SK-N-SH treated with all-trans-retinoic acid at 6 μM for 48 hours (cell line): Measurements from ENCODE around the gene GAD1.

Experiments used
- ATAC-seq: fragments of 200-7000 bp; cut with Tn5 transposase; 3 replicates; pipeline ENCODE4 v1.9.1; 2020; ENCODE audit warnings: mild to moderate bottlenecking, moderate library complexity
- ARNTL ChIP-seq: fragments of 450-650 bp; formaldehyde crosslinking; IDR thresholded peaks from 2 replicates; pipeline ENCODE4 v1.5.0; 2020; ENCODE audit warnings: low read depth, mild to moderate bottlenecking, moderate library complexity, borderline replicate concordance
- BACH2 ChIP-seq: fragments of 250-450 bp; sonication (Bioruptor Pico); IDR thresholded peaks from 2 replicates; pipeline ENCODE4 v1.9.0; 2021; ENCODE audit warnings: mild to moderate bottlenecking, borderline replicate concordance
- CREB5 ChIP-seq: fragments of 250-450 bp; sonication (Bioruptor Pico); IDR thresholded peaks from 2 replicates; pipeline ENCODE4 v1.5.1; 2020; ENCODE audit warnings: low read depth, mild to moderate bottlenecking, moderate library complexity
- ESRRG ChIP-seq: fragments of 250-450 bp; sonication (Bioruptor Pico); IDR thresholded peaks from 2 replicates; pipeline ENCODE4 v1.6.1; 2021; ENCODE audit warnings: mild to moderate bottlenecking
- GLIS3 ChIP-seq: fragments of 250-450 bp; sonication (Bioruptor Pico); IDR thresholded peaks from 2 replicates; pipeline ENCODE4 v1.5.0; 2020; ENCODE audit warnings: mild to moderate bottlenecking, moderate library complexity
- ISL1 ChIP-seq: fragments of 250-450 bp; sonication (Bioruptor Pico); IDR thresholded peaks from 2 replicates; pipeline ENCODE4 v2.1.2; 2022; ENCODE audit warnings: mild to moderate bottlenecking, moderate library complexity
- OSR1 ChIP-seq: fragments of 250-450 bp; sonication (Bioruptor Pico); IDR thresholded peaks from 2 replicates; pipeline ENCODE4 v1.8.0; 2022; ENCODE audit warnings: moderate library complexity, mild to moderate bottlenecking, inconsistent platforms
- PATZ1 ChIP-seq: fragments of 250-450 bp; sonication (Bioruptor Pico); IDR thresholded peaks from 2 replicates; pipeline ENCODE4 v1.8.0; 2020; ENCODE audit warnings: mild to moderate bottlenecking, moderate library complexity, borderline replicate concordance
- PPARA ChIP-seq: fragments of 250-450 bp; sonication (Bioruptor Pico); IDR thresholded peaks from 2 replicates; pipeline ENCODE4 v1.5.0; 2020; ENCODE audit warnings: mild to moderate bottlenecking, borderline replicate concordance
- RARB ChIP-seq: fragments of 250-450 bp; sonication (Bioruptor Pico); IDR thresholded peaks from 2 replicates; pipeline ENCODE4 v1.8.0; 2021; ENCODE audit warnings: mild to moderate bottlenecking, moderate library complexity
- TCF4 ChIP-seq: fragments of 250-450 bp; sonication (Bioruptor Pico); IDR thresholded peaks from 2 replicates; pipeline ENCODE4 v1.8.0; 2021; ENCODE audit warnings: mild to moderate bottlenecking, moderate library complexity, borderline replicate concordance
- TSHZ2 ChIP-seq: fragments of 250-450 bp; sonication (Bioruptor Pico); IDR thresholded peaks from 2 replicates; pipeline ENCODE4 v1.5.0; 2020; ENCODE audit warnings: mild to moderate bottlenecking, moderate library complexity
- ZC3H10 ChIP-seq: fragments of 250-450 bp; sonication (Bioruptor Pico); IDR thresholded peaks from 2 replicates; pipeline ENCODE4 v1.5.1; 2021; ENCODE audit warnings: mild to moderate bottlenecking, moderate library complexity
- ZFP3 ChIP-seq: fragments of 250-450 bp; sonication (Bioruptor Pico); IDR thresholded peaks from 2 replicates; pipeline ENCODE4 v1.5.0; 2020; ENCODE audit warnings: mild to moderate bottlenecking, moderate library complexity
- ZFP30 ChIP-seq: fragments of 450-650 bp; formaldehyde crosslinking; IDR thresholded peaks from 2 replicates; pipeline ENCODE4 v1.5.0; 2022; ENCODE audit warnings: mild to moderate bottlenecking, moderate library complexity
- ZNF565 ChIP-seq: fragments of 450-650 bp; formaldehyde crosslinking; conservative IDR thresholded peaks from 2 replicates; pipeline ENCODE4 v1.5.0; 2020; ENCODE audit warnings: low read depth, mild to moderate bottlenecking, moderate library complexity
- ZNF70 ChIP-seq: fragments of 450-650 bp; formaldehyde crosslinking; IDR thresholded peaks from 2 replicates; pipeline ENCODE4 v1.5.0; 2020; ENCODE audit warnings: mild to moderate bottlenecking, moderate library complexity
- ZNF8 ChIP-seq: fragments of 450-650 bp; formaldehyde crosslinking; IDR thresholded peaks from 2 replicates; pipeline ENCODE4 v1.5.0; 2020; ENCODE audit warnings: mild to moderate bottlenecking, moderate library complexity

GAD1 gene

GRCh38 chr2:170840717-170841210 is 24.1 kb downstream of the GAD1 start:
- ATAC-seq = no peak
- TF ChIP-seq ZC3H10 (CRISPR knock-in tag) (no peak), OSR1 (CRISPR knock-in tag) (no peak), TSHZ2 (CRISPR knock-in tag) (no peak), BACH2 (CRISPR knock-in tag) (no peak), ZNF8 (CRISPR knock-in tag) (no peak), PATZ1 (CRISPR knock-in tag) (no peak), PPARA (CRISPR knock-in tag) (no peak), RARB (CRISPR knock-in tag) (no peak), ZFP3 (CRISPR knock-in tag) (no peak), ZNF565 (CRISPR knock-in tag) (no peak)

GRCh38 chr2:170842785-170843184 is 26.1 kb downstream of the GAD1 start:
- ATAC-seq = peak; percentile 84
- TF ChIP-seq ZNF70 (CRISPR knock-in tag) (no peak), GLIS3 (no peak), TCF4 (no peak), ESRRG (no peak), ZNF8 (CRISPR knock-in tag) (no peak), RARB (CRISPR knock-in tag) (no peak), ISL1 (CRISPR knock-in tag) (no peak), ZFP30 (CRISPR knock-in tag) (no peak), TSHZ2 (CRISPR knock-in tag) (no peak), OSR1 (CRISPR knock-in tag) (no peak), CREB5 (CRISPR knock-in tag) (no peak), PPARA (CRISPR knock-in tag) (no peak), BACH2 (CRISPR knock-in tag) (no peak), ARNTL (CRISPR knock-in tag) (no peak), ZNF565 (CRISPR knock-in tag) (no peak)

- ATAC-seq = peak; percentile 87
Measured at GRCh38 chr2:170843656-170844055, 27.0 kb downstream of the GAD1 start.

More at GRCh38 chr2:170843656-170844055, 27.0 kb downstream of the GAD1 start:
- TF ChIP-seq PATZ1 (CRISPR knock-in tag) (no peak), TSHZ2 (CRISPR knock-in tag) (no peak), CREB5 (CRISPR knock-in tag) (no peak), ISL1 (CRISPR knock-in tag) (0 out of 2 replicates have a peak, but pooled peaks have one; percentile 21), RARB (CRISPR knock-in tag) (no peak)
